ENCODE results near the gene ENC1. TPM values are rescaled to one million over a fixed set of nuclear protein-coding genes. Genes with fewer than 3 reads are reported as not detected.

ENC1 gene
- total and polyA plus RNA-seq, 7 donors: 0.58 to 28.3 (median 2.8) TPM

GRCh38 chr5:74599148-74599547 lies 41.4 kb downstream of the ENC1 start:
- intact Hi-C loops (cut with DNase I): no loop called here
- no peaks in the 10 kb centered on the region for H3K27me3 ChIP-seq (ENCODE audit: insufficient read depth in 3 of 3, low read length in 2 of 3)

GRCh38 chr5:74598731-74599130 lies 41.8 kb downstream of the ENC1 start:
- ATAC-seq (no peak), DNase-seq (no peak)
- H3K4me1 ChIP-seq: no peaks in the 10 kb centered on the region
- TF ChIP-seq CTCF (IDR thresholded peaks at IDR 0.05): no peak
- no peak overlapping the region for H3K4me3 ChIP-seq
- no peaks in the 10 kb centered on the region for H3K36me3 ChIP-seq (ENCODE audit: insufficient read depth in 1 of 2, low read depth in 1 of 2)
- H3K27me3 ChIP-seq (ENCODE audit: insufficient read depth in 3 of 3, low read length in 2 of 3): no peaks in the 10 kb centered on the region
- intact Hi-C loops (cut with DNase I): no loop called here
- no peaks in the 10 kb centered on the region for H3K9me3 ChIP-seq
- WGBS, 3 donors: 65 to 71% (median 68%) methylated on average over 2 of the region's 2 CpGs
- H3K27ac ChIP-seq: no peak overlapping the region

More at GRCh38 chr5:74599148-74599547, 41.4 kb downstream of the ENC1 start:
- 83 to 87% (median 86%) methylated on average over 2 of the region's 2 CpGs for WGBS, 3 donors
- H3K9me3 ChIP-seq: no peaks in the 10 kb centered on the region
- no peak overlapping the region for H3K27ac ChIP-seq
- H3K4me3 ChIP-seq: no peak overlapping the region
- H3K36me3 ChIP-seq (ENCODE audit: insufficient read depth in 1 of 2, low read depth in 1 of 2): no peaks in the 10 kb centered on the region
- TF ChIP-seq CTCF (IDR thresholded peaks at IDR 0.05): no peak
- H3K4me1 ChIP-seq: no peaks in the 10 kb centered on the region
- no peak for ATAC-seq
- no peak for DNase-seq

GRCh38 chr5:74596927-74597326 lies 43.6 kb downstream of the ENC1 start:
- Histone ChIP-seq H3K4me3 (no peak overlapping the region), H3K27me3 (ENCODE audit: insufficient read depth in 3 of 3, low read length in 2 of 3) (no peaks in the 10 kb centered on the region), H3K4me1 (no peaks in the 10 kb centered on the region), H3K9me3 (no peaks in the 10 kb centered on the region), H3K36me3 (ENCODE audit: insufficient read depth in 1 of 2, low read depth in 1 of 2) (no peaks in the 10 kb centered on the region), H3K27ac (no peak overlapping the region)
- intact Hi-C loops (cut with DNase I): no loop called here
- ATAC-seq: no peak
- DNase-seq: no peak
- TF ChIP-seq CTCF (IDR thresholded peaks at IDR 0.05): no peak
- WGBS, 3 donors: 83 to 85% (median 84%) methylated on average over 6 of the region's 6 CpGs

- DNase-seq (no peak), ATAC-seq (no peak)
- H3K4me1 ChIP-seq: no peaks in the 10 kb centered on the region
- no peaks in the 10 kb centered on the region for H3K36me3 ChIP-seq (ENCODE audit: insufficient read depth in 1 of 2, low read depth in 1 of 2)
- intact Hi-C loops (cut with DNase I): no loop called here
- no peaks in the 10 kb centered on the region for H3K27me3 ChIP-seq (ENCODE audit: insufficient read depth in 3 of 3, low read length in 2 of 3)
- no peak overlapping the region for H3K4me3 ChIP-seq
- no peaks in the 10 kb centered on the region for H3K9me3 ChIP-seq
- 73 to 77% (median 74%) methylated on average over 4 of the region's 4 CpGs for WGBS, 3 donors
- no peak for TF ChIP-seq CTCF (IDR thresholded peaks at IDR 0.05)
- no peak overlapping the region for H3K27ac ChIP-seq
These were observed 45.2 kb downstream of the ENC1 start for GRCh38 chr5:74595143-74595925.
